T47D (cell line): ENCODE results near the gene DES.

Source experiments
- DNase-seq, 2 experiments: peaks; one replicate each; pipeline versions ENCODE4 v3.0.0 to v3.0.0-alpha.2; 2011 to 2012; ENCODE audit warnings: low read depth in 1 of 2, low spot score in 1 of 2
- JUND ChIP-seq: IDR thresholded peaks from 2 replicates; pipeline ENCODE4 v1.6.1; 2012; ENCODE audit warnings: low read depth
- in situ Hi-C: cut with HindIII; loops from 2 replicates; pipeline ENCODE4 v1.10.0; 2016; ENCODE audit warnings: low sequenced_read_pairs, low pct_unique_long_range_greater_than_20kb

Gene DES

GRCh38 chr2:219473511-219473910 lies 55.3 kb downstream of the DES start:
- in situ Hi-C loops = no loop called here
- TF ChIP-seq JUND = no peak
- DNase-seq = no peak

- TF ChIP-seq JUND = no peak
- no peak for DNase-seq
- in situ Hi-C loops = no loop called here
Measured at GRCh38 chr2:219474285-219475060, 56.3 kb downstream of the DES start.

- in situ Hi-C loops = no loop called here
- no peak for DNase-seq
- no peak for TF ChIP-seq JUND
Measured at GRCh38 chr2:219475278-219475677, 57.1 kb downstream of the DES start.

GRCh38 chr2:219475697-219476651 lies 57.8 kb downstream of the DES start:
- DNase-seq = peak; percentile 47 to 59
- no peak for TF ChIP-seq JUND
- in situ Hi-C loops = no loop called here
